PC-3 (cell line): ENCODE measurements around the gene BPIFB4.

ENCODE experiments used
- EZH2 ChIP-seq: fragments of 300-600 bp; sonication (generic); IDR thresholded peaks from one replicate; pipeline ENCODE4 v1.6.1; 2017; ENCODE audit warnings: antibody characterized with exemption, mild to moderate bottlenecking, low read length; ENCODE audit not compliant: unreplicated experiment
- EZH2phosphoT487 ChIP-seq: fragments of 300-600 bp; sonication (generic); IDR thresholded peaks from 2 replicates; pipeline ENCODE4 v1.6.1; 2018; ENCODE audit warnings: mild to moderate bottlenecking, antibody characterized with exemption, low read length, borderline replicate concordance
- TF ChIP-seq, protein P1 (sequence below): fragments of 300-600 bp; sonication (generic); conservative IDR thresholded peaks from 2 replicates; pipeline ENCODE4 v1.5.1; 2017; ENCODE audit warnings: antibody characterized with exemption, low read depth, mild to moderate bottlenecking, low read length

DNA sequence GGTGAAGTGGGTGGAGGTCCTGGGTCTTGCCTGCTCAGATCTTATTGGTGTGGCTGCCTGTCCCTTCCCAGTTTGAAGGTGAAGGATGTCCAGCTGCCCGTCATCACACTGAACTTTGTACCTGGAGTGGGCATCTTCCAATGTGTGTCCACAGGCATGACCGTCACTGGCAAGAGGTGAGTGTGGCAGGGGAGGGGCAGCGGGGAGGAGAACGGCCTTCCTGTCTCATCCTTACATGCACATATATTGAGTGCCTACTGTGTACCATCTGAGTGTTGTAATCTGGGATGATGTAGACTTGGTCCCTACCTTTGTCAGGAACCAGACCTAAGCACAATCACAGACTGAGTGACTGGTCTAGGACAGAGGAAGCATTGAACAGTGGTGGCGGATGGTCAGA is 45.3 kb upstream of the BPIFB4 start:
- TF ChIP-seq EZH2 (no peak), EZH2phosphoT487 (no peak)
- TF ChIP-seq, protein P1, sequence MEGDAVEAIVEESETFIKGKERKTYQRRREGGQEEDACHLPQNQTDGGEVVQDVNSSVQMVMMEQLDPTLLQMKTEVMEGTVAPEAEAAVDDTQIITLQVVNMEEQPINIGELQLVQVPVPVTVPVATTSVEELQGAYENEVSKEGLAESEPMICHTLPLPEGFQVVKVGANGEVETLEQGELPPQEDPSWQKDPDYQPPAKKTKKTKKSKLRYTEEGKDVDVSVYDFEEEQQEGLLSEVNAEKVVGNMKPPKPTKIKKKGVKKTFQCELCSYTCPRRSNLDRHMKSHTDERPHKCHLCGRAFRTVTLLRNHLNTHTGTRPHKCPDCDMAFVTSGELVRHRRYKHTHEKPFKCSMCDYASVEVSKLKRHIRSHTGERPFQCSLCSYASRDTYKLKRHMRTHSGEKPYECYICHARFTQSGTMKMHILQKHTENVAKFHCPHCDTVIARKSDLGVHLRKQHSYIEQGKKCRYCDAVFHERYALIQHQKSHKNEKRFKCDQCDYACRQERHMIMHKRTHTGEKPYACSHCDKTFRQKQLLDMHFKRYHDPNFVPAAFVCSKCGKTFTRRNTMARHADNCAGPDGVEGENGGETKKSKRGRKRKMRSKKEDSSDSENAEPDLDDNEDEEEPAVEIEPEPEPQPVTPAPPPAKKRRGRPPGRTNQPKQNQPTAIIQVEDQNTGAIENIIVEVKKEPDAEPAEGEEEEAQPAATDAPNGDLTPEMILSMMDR, result no peak
